ENCODE results near the gene SETX. TPM values are rescaled to one million over a fixed set of nuclear protein-coding genes. Genes with fewer than 3 reads are reported as not detected.
"Not testable (repeated sequence)": the region's sequence is repeated elsewhere in the genome, so short reads cannot be mapped to it uniquely, and the experiment has no call there.

Gene SETX, protein sequence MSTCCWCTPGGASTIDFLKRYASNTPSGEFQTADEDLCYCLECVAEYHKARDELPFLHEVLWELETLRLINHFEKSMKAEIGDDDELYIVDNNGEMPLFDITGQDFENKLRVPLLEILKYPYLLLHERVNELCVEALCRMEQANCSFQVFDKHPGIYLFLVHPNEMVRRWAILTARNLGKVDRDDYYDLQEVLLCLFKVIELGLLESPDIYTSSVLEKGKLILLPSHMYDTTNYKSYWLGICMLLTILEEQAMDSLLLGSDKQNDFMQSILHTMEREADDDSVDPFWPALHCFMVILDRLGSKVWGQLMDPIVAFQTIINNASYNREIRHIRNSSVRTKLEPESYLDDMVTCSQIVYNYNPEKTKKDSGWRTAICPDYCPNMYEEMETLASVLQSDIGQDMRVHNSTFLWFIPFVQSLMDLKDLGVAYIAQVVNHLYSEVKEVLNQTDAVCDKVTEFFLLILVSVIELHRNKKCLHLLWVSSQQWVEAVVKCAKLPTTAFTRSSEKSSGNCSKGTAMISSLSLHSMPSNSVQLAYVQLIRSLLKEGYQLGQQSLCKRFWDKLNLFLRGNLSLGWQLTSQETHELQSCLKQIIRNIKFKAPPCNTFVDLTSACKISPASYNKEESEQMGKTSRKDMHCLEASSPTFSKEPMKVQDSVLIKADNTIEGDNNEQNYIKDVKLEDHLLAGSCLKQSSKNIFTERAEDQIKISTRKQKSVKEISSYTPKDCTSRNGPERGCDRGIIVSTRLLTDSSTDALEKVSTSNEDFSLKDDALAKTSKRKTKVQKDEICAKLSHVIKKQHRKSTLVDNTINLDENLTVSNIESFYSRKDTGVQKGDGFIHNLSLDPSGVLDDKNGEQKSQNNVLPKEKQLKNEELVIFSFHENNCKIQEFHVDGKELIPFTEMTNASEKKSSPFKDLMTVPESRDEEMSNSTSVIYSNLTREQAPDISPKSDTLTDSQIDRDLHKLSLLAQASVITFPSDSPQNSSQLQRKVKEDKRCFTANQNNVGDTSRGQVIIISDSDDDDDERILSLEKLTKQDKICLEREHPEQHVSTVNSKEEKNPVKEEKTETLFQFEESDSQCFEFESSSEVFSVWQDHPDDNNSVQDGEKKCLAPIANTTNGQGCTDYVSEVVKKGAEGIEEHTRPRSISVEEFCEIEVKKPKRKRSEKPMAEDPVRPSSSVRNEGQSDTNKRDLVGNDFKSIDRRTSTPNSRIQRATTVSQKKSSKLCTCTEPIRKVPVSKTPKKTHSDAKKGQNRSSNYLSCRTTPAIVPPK (N-terminal part only)
- 85.3 TPM for total RNA-seq

DNA sequence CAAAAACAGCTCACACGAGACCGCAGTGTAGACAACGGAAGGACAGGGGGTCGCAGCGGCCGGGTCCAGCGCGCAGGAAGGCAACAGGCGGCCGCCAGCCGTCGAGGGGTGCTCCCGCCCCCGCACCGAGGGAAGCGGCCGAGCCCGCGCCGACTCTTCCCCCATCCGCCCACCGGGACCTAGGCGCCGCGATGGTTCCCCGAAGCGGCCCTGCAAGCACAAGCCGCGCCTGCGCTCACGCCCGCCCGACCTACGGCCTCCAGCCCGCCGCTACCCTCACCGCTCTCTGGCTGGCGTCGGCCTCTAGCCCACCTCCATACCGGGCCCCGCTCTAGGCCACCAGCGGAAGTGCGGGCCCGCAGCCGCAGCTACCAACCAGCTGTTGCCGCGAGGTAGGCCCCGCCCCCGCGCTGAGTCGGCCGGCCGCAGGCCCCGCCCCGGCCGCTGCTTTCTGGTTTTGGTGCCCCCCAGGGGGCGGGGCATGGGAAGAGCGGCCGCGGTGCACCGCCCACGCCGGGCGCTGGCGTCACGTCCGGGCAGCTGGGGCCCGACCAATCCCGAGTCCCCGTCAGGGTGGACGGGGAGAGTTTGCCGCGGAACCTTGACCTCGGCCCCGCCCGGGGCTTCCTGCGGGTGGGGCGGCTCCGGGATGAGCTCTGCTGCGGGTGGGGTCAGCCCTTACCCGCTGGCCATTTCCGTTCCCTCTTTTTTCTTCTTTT is at the start of gene SETX:
Gene SETX, minus strand, starts transcription at position 350 of the 719 bp plus-strand sequence. CDS start 5,558 bp downstream, outside the sequence.
- DNase-seq, result peak; percentile 96

DNA sequence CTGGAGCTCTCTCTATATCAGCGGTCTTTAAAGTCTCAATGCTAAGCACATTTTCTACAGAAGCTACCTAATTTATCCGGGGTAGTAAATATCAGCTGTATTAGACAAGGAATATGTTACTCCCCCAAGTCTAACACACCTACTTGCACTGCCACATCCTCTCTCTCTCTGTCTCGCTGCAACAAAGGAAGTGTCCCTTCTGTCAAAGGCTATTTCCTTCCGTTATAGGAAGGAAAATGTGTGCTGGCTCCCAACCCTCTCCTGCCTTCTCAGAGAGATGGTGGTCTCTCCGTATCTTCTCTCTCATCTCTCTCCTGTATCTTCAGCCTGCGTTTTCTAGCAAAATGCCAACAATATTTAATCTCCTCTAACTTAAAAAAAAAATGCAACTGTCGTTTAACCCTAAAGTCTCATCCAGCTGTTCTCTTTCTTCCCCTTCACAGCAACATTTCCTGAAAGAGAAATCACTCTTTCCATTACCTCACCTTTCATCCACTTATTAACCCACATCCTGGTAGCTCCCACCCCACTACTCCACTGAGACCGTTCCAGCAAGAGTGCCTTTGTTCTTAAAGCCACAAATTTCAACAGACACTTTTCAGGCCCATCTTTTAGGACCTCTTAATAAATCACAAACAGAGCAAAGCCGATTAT is 49.6 kb upstream of the SETX start:
- DNase-seq, result no peak

DNA sequence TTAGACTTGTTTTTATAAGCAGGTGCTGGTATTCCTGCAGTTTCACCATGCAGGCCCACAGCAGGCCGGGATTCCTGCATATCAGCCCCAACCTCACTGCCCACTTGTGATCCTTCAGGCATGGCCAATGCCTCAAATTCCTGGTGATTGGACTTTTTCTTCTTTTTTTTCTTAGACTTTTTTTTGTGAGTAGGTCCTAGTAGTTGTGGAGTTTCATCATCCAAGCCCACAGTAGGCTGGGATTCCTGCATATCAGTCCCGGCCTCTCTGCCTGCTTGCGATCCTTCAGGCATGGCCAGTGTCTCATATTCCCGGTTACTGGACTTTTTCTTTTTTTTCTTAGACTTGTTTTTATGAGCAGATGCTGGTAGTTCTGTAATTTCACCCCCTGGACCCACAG is 47.0 kb upstream of the SETX start:
- DNase-seq, result no peak

GRCh38 chr9:132395560-132395959 is 40.8 kb upstream of the SETX start:
- no peak for DNase-seq

- no peak for DNase-seq
Measured at GRCh38 chr9:132391449-132391848, 36.7 kb upstream of the SETX start.

DNA sequence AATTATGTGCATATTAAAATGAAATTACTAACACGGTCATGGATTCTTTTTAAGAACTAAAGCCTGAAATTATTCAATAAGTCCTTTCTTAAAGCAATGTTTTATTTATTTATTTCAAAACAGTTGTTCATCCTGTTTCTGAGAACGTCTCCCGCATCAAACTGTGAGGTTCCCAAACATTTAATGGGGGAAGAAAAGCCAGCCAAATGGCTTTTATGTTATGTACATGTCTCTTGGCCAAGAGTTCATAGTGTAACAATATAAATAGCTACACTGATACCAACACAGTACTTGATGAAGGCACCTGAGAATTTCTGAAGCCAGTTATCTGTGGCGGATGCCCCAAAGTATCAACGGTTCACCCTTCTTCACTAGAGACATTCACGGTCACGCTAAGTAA is 36.2 kb upstream of the SETX start:
- no peak for DNase-seq

DNA sequence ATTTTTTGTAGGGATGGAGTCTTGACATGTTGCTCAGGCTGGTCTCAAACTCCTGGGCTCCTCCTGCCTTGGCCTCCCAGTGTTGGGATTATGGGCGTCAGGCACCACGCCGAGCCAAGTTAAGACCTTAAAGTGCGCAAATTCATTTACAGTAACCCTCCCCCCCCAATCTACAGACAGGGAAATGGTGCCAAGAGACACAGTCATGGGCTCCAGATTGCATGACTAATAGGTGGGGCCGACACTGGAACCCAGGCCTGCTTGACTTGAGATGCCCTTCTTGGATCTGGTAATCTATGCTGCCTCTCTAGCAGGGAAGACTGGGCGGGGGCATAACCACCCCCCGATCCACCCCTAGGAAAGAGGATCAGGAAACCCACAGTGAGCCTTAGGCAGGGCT is 32.3 kb upstream of the SETX start:
- DNase-seq, result no peak

GRCh38 chr9:132384376-132384775 is 29.6 kb upstream of the SETX start:
- DNase-seq, result no peak

DNA sequence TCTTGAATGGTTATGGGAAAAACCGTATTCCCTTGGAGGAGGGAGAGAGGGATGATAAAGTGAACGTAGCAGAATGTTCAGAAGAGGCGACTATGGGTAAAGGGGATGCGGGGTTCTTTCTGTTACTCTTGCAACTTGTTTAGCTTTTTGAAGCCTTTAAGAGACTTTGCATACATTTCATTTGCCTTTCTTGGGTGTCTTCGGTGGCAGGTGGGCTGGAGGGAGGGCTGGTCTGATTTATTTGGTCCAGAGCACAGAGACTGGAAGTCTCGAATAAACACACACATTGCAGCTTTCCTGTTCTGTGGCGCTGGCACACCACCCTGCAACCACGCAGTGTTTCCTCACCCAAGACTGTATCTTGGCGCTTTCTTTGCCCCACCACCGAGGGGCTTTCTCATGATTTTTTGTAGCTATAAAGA is 28.7 kb upstream of the SETX start:
- DNase-seq, result no peak

GRCh38 chr9:132381966-132382541 is 27.3 kb upstream of the SETX start:
- no peak for DNase-seq

DNA sequence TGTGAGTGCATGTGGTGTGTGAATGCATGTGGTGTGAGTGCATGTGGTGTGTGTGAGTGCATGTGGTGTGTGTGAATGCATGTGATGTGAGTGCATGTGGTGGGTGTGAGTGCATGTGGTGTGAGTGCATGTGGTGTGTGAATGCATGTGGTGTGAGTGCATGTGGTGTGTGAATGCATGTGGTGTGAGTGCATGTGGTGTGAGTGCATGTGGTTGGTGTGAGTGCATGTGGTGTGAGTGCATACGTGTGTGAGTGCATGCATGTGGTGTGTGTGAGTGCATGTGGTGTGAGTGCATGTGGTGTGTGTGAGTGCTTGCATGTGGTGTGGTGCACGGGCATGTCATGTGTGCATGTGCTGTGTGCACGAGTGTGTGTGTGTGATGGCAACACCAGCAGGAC is 23.6 kb upstream of the SETX start:
- DNase-seq, result not testable (repeated sequence)

- DNase-seq, result not testable (repeated sequence)
Measured at GRCh38 chr9:132377769-132378168, 23.0 kb upstream of the SETX start.

DNA sequence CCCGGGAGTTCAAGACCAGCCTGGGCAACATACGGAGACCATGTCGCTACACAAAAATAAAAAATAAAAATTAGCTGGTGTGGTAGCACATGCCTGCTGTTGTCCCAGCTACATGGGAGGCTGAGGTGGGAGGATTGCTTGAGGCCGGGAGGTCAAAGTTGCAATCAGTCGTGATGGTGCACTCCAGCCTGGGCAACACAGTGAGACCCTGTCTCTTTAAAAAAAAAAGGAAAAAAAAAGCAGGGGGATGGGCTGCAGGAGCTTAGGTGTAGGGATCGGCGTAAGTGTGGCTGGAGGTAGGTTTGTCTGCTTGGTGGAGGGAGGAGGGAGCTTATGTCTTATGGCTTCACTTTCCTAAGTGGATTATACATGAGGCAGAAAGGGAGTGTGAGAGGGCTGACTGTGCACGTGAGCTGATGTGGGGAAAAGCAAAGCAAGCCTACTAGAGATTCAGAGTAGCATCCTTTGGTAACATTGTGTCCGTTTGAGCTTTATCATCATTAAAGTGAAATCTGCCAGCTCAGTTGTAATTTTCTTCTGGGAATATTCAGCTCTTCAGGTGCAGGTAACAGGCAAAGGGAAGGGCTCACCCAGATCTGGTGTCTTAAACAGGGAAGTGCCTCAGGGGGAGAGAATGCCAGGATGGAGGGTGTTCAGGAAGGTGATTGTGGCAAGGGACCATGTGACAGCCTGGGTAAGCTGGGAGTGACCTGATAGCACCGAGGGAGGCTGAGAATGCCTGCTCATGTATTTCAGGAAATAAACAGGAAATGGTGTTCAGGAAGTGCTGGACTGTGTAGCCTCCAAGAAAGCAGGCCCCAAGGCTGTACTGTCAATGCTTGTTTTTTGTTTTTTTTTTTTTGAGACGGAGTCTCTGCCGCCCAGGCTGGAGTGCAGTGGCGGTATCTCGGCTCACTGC is 17.6 kb upstream of the SETX start:
- DNase-seq, result peak; percentile 5

DNA sequence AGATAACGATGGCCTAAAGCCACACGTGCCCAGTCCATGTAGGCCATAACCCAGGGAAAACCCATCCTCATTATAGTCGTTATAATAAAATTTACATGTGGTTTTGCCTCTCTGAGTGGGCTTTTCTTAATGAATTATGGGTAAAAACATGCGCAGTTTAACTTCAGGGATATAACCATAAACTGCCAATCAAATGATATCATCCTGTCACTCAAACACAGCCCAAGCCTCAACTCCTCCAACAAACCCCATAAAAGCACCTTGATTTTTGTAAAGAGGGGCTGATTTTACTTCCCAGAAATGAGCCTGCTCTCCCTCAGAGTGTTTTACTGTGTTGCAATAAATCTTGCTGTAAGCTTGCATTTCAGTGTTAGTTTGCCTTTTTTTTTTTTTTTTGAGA is 15.8 kb upstream of the SETX start:
- DNase-seq, result no peak

- DNase-seq, result no peak
Measured at GRCh38 chr9:132369421-132369820, 14.6 kb upstream of the SETX start.

GRCh38 chr9:132367613-132368313 is 13.0 kb upstream of the SETX start:
- no peak for DNase-seq

- no peak for DNase-seq
Measured at GRCh38 chr9:132366481-132366880, 11.7 kb upstream of the SETX start.

GRCh38 chr9:132365986-132366385 is 11.2 kb upstream of the SETX start:
- DNase-seq, result no peak

- DNase-seq, result no peak
Measured at GRCh38 chr9:132364068-132364467, 9.3 kb upstream of the SETX start.

Data from occipital lobe (tissue), 2 donors.